DMS114 treated with DMSO at 0.1 percent for 48 hours (cell line): ENCODE data around the gene STT3B.
"Not testable (repeated sequence)": the region's sequence is repeated elsewhere in the genome, so short reads cannot be mapped to it uniquely, and the experiment has no call there.

Experiments used
- DNase-seq: peaks from one replicate; lab custom pipeline; 2025; ENCODE audit not compliant: unreplicated experiment; lab: John Stamatoyannopoulos, UW

STT3B gene

DNA sequence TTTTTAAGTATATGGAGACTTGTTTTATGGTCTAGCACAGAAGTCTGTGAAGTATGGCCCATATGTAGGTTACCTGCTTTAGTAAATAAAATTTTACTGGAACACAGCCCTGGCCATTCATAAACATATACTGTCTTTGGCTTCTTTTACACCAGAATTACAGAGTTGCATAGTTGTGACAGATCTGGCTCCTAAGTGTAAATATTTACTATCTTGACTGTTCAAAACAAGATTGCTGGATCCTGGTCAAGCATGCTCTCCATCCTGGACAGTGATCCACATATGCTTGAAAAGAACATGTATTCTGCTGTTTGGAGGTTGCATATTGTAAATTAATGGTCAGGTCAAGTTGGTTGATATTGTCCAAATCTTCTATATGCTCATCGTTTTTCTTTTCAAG, 57.9 kb downstream of the STT3B start:
- no peak for DNase-seq

GRCh38 chr3:31592764-31593163, 60.0 kb downstream of the STT3B start:
- DNase-seq: no peak

DNA sequence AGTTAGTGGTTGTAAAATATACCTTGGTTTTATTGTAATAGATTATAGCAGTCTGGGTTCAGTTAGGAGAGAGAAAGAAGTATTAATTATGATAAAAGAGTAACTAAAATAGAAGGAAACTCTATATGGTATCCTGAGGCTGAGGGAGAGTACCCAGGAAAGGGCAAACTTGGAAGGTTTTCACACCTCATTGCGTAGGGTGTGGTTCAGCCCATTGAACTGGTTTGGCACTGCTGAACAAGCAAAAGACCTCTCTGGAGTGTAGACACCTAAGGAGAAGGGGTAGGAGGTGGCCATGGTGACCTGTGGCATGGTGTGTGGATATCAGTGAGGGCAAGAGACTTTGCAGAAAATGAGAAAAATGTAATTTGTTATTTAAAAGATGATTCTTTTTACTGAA, 63.5 kb downstream of the STT3B start:
- no peak for DNase-seq

DNA sequence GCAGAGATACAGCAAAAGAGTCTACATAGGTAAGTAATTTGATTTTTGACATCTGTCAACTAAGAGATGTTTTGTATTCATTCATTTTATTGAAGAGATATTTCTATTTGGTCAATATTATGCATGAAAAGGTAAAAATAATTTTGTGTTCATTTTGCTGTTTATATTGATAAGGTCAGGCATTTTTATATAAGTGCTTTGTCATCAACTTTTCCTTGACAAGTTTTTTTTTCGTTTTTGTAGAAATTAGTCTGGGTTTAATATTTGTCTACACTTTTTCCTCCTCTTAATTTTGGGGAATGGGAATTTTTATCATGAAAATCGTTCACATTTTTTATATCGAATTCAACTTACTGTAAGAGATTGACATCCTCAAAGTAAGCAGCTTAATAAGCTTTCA, 67.7 kb downstream of the STT3B start:
- no peak for DNase-seq

GRCh38 chr3:31605333-31605732, 72.6 kb downstream of the STT3B start:
- not testable (repeated sequence) for DNase-seq

- DNase-seq: no peak
Observed at GRCh38 chr3:31606453-31606852, 73.7 kb downstream of the STT3B start.

- no peak for DNase-seq
Observed at GRCh38 chr3:31610700-31611275, 78.1 kb downstream of the STT3B start.

DNA sequence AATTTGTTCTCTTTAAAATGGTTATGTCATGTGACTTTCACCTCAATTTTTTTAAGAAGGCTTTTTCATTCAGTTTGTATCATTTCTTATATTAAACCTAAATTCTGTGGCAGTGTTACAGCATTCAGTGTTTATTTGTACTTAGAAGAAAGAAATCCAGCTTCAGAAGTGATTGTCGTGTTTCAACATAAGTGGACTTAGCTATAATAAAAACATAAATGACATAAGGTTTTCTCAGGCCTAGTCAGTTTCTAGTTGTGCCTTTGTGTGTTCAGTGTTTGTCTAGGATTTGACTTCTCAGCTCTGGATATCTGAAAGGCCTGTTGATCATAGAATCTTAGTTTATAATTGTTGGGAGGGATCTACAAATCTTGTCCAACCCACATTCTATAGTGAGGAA, 80.5 kb downstream of the STT3B start:
- DNase-seq: no peak

- DNase-seq: no peak
Observed at GRCh38 chr3:31613654-31614053, 80.9 kb downstream of the STT3B start.

DNA sequence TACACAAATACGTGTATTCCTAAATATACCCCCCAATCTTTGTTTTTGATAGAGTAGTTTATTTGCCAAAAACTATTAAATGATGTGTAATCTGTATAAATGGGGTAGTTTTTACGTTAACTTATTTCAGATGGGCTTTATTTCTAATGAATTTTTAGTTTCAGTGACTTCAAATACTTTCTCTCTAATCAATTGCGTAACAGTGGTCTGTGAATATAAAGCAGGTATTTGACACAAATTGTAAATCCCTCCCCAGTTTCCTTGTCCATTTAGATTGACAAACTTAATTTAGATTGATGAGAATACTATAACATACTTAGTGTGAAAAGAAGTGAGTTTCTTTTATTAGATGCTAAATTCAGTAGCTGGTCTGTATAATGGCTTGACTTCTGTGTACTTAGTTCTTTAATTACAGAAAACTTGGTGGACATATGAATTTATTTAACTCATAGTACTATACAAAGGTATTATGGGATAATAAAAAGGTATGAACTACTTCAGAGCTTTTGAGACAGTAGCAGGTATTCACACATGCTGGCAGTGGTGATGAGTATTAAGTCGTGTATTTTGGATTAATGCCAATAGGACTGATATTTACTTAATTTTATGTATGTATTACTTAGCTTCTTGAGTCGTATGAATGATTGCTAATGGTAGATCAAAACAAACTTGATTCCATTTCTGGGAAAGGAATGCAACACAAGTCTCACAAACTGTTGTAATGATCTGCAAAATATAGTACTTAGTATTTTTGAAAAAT, 81.6 kb downstream of the STT3B start:
- no peak for DNase-seq

DNA sequence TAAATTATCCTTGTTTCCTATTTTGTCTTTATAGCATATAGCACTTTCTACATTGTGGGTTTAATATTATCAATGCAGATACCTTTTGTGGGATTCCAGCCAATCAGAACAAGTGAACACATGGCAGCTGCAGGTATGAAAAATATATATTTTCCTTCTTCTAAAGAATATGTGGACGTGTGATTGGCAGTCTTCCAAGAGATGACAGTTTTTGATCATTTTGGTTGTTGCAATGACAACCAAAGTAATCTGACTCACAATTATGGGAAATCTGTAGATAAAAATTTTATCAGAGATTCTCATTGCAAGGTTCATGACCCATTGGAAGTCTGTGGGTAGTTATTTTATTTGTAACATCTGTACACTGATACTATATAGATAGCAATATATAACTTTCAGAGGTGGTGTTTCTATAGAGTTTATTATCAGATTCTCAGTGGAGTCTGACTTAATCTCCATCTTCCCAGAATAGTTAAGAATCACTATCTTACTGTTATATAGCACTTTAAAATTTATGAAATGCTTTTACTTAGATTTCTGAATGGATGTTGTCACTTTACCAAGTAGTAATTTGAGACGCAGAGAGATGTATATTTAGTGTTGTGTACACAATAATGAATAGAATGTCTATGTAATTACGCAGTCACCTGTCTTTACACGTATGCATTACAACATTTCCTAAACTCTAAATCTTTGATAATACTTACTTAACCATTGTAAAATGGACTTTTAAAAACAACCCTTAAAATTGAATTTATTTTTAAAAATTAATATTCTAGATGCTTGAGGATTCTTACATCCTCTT, 82.5 kb downstream of the STT3B start:
- no peak for DNase-seq

DNA sequence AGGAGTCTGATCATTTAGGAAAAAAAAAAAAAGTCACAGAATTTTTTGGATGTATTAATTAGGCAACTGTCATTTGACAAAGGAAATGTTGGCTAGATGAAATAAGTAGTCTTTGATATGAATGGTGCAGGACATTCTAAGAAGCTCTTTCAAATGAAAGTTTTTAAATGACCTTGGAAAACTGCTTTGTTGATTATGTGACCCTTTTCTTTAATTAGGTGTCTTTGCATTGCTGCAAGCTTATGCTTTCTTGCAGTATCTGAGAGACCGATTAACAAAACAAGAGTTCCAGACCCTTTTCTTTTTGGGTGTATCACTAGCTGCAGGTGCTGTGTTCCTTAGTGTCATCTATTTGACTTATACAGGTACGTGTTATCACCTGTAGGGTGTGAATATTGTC, 84.0 kb downstream of the STT3B start:
- DNase-seq: no peak

GRCh38 chr3:31620656-31621055, 87.9 kb downstream of the STT3B start:
- no peak for DNase-seq

DNA sequence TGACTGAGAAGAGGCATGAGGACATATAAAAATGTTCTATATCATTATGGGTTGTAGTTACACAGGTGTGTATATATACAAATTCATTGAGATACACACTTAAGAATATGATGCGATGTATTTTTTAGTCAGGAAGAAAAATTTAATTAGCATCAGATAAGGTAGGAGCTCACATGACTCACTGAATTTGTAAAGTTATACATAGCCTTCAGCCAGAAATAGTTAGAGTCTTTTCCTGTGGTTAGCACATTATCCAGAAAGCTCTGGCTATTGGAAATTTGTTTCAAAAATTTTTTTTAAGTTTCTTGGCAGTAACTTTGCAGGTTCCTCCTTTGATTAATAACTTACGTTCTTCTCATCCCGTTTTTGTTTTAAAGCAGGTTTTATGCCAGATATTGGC, 88.6 kb downstream of the STT3B start:
- DNase-seq: no peak

DNA sequence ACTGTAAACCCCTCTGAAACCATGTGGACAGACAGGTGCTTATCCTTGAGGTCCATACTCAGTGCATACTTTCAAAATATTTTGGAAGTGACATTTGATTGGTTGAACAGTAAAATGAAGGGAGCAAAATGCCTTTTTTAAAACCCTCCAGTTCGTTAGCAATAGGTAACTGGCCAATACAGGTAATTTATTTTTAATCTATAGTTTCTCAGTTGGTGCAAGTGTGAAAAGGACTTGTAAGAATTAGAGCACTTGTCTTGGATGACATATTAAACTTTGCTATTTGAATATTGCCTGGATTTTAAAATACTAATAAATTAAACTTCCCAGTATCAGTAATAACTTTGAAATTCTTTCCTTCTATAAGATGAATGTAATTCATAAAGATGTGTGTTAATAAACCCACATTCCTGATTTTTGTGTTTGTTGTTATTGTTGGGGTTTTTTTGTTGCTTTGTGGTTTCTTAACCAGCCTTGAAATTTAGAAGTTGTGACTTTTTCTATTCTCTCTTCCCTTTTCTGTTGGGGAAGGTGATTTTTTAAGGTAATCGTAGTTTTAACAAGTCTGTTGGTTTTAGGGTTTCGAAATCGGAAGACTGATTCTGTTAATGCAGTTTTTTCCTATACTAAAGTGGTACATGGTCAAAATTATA, 90.0 kb downstream of the STT3B start:
- DNase-seq: no peak

DNA sequence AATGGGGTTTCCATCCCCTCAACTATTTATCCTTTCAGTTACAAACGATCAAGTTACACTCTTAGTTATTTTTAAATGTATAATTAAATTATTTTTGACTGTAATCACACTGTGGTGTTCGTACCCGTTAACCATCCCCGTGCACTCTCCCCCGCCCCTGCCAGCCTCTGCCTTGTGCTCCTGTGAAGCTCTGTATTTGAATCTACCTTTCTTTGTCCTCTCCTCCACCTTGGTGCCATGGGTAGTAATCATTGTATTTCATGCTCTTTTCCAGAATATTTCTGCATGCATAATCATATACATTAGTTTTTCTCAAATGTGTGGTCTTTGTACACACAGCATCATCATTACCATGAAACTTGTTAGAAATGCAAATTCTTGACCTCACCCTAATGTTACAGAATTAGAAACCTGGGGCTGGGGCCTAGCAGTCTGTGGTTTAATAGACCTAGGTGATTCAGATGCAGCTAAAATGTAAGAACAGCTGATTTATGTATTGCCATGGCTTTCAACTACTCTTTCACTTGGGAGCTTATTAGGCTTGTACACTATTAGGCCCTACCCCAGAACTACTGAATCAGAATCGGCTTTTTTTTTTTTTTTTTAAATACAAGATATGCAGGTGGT, 91.5 kb downstream of the STT3B start:
- DNase-seq: no peak

GRCh38 chr3:31625358-31625757, 92.6 kb downstream of the STT3B start:
- no peak for DNase-seq

- DNase-seq: no peak
Observed at GRCh38 chr3:31629054-31629453, 96.3 kb downstream of the STT3B start.

DNA sequence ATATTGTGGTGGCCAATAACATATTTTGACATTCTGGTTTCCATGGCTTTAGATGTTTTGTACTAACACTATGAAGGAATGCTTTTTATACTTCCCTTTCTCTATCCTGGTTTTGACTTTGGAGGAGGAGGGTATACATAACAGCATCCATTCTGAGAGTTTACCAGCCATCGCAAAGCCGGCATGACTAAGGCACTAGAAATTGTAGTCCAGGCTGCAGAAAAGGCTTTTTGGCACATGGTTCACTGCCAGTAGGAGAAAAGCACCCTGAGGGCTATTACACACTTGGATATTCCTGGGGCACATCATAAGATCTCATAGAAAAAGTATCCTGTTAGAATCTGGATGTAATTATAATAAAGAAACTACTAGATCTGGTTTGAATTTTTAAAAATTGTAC, 101.8 kb downstream of the STT3B start:
- DNase-seq: no peak

DNA sequence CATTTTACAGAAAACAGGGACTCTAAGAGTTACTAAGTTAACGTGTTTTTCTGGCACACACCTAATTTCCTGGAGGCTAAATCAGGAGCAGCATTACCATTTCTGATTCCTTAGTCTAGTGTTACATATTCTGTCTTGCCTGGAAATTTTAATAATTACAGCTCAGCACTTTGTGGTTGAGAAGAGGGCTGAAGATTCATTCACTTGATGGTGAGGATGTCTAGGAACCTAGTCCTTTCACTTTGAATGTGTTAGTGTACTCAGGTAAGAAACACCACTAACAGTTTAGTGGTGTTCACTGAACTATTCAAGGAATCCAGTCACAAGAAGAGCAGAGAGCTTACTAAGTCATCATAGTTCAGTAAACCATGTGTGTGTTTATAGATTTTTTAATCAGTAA, 102.8 kb downstream of the STT3B start:
- DNase-seq: no peak

GRCh38 chr3:31636049-31636448, 103.3 kb downstream of the STT3B start:
- DNase-seq: no peak
